ENCODE data around the gene FAH. TPM values are rescaled to one million over a fixed set of nuclear protein-coding genes. Genes with fewer than 3 reads are reported as not detected.

FAH gene
- total and polyA plus RNA-seq, 2 experiments from 2014 or later, result 16.3 to 20.3 TPM

GRCh38 chr15:80216141-80216540 lies 63.3 kb downstream of the FAH start:
- Mint-ChIP-seq H3K4me1 (no peaks in the 10 kb centered on the region), H3K4me3 (no peak overlapping the region), H3K9me3 (peaks cover 5% of the 10 kb centered on the region; the same call in 1 of the 3 replicates), H3K36me3 (ENCODE audit: low read depth) (no peaks in the 10 kb centered on the region), H3K27ac (no peak overlapping the region), H3K27me3 (ENCODE audit: insufficient read depth, low read depth, poor library complexity) (peaks cover 4% of the 10 kb centered on the region)
- Histone ChIP-seq H3K4me2 (no peak overlapping the region), H3K4me3 (no peak overlapping the region), H3K36me3 (ENCODE audit: insufficient read depth) (no peaks in the 10 kb centered on the region), H3K9me2 (ENCODE audit: insufficient read depth) (peaks cover 13% of the 10 kb centered on the region), H3F3A (replicated peaks; ENCODE audit: low read depth) (no peaks in the 10 kb centered on the region), H3K27me3 (ENCODE audit: insufficient read depth) (no peaks in the 10 kb centered on the region), H3K79me2 (replicated peaks; ENCODE audit: insufficient read depth) (no peaks in the 10 kb centered on the region), H2AFZ (peak overlapping the region; percentile 38; the same call in 1 of the 2 replicates), H4K20me1 (replicated peaks; ENCODE audit: insufficient read depth) (no peaks in the 10 kb centered on the region), H3K4me1 (ENCODE audit: insufficient read depth) (no peaks in the 10 kb centered on the region), H3K27ac (ENCODE audit: low read depth) (no peak overlapping the region)
- no peak for TF ChIP-seq JUNB (IDR thresholded peaks at IDR 0.05; ENCODE audit: unreplicated experiment)
- TF ChIP-seq CTCF (conservative IDR thresholded peaks at IDR 0.05; ENCODE audit: low read depth in 2 of 2), result no peak
- no peak for TF ChIP-seq POLR2AphosphoS5 (IDR thresholded peaks at IDR 0.05; ENCODE audit: low read depth)
- DNase-seq (ENCODE audit: low spot score) (no peak), ATAC-seq (no peak)

GRCh38 chr15:80216911-80217310 lies 64.1 kb downstream of the FAH start:
- Histone ChIP-seq H3K4me3 (no peak overlapping the region), H3K36me3 (ENCODE audit: insufficient read depth) (no peaks in the 10 kb centered on the region), H3F3A (replicated peaks; ENCODE audit: low read depth) (no peaks in the 10 kb centered on the region), H3K27me3 (ENCODE audit: insufficient read depth) (no peaks in the 10 kb centered on the region), H3K4me1 (ENCODE audit: insufficient read depth) (no peaks in the 10 kb centered on the region), H3K9me2 (ENCODE audit: insufficient read depth) (peaks cover 13% of the 10 kb centered on the region), H3K4me2 (no peak overlapping the region), H3K27ac (ENCODE audit: low read depth) (no peak overlapping the region), H3K79me2 (replicated peaks; ENCODE audit: insufficient read depth) (no peaks in the 10 kb centered on the region), H2AFZ (no peak overlapping the region), H4K20me1 (replicated peaks; ENCODE audit: insufficient read depth) (no peaks in the 10 kb centered on the region)
- Mint-ChIP-seq H3K4me1 (no peaks in the 10 kb centered on the region), H3K9me3 (peaks cover 5% of the 10 kb centered on the region; the same call in 1 of the 3 replicates), H3K36me3 (ENCODE audit: low read depth) (no peaks in the 10 kb centered on the region), H3K4me3 (no peak overlapping the region), H3K27me3 (ENCODE audit: insufficient read depth, low read depth, poor library complexity) (peaks cover 4% of the 10 kb centered on the region), H3K27ac (no peak overlapping the region)
- ATAC-seq (no peak), DNase-seq (ENCODE audit: low spot score) (no peak)
- no peak for TF ChIP-seq ZNF331 (CRISPR knock-in tag; IDR thresholded peaks at IDR 0.05; ENCODE audit: low read depth)
- no peak for TF ChIP-seq NANOG (IDR thresholded peaks at IDR 0.05; ENCODE audit: borderline replicate concordance)
- TF ChIP-seq ZNF462 (CRISPR knock-in tag; IDR thresholded peaks at IDR 0.05), result no peak
- TF ChIP-seq CTCF (conservative IDR thresholded peaks at IDR 0.05; ENCODE audit: low read depth in 2 of 2), result no peak
- TF ChIP-seq ETS1 (IDR thresholded peaks at IDR 0.05), result no peak
- TF ChIP-seq ZNF114 (CRISPR knock-in tag; IDR thresholded peaks at IDR 0.05), result no peak
